ENCODE measurements around the gene ELF4.

- TF ChIP-seq CTCF (IDR thresholded peaks at IDR 0.05) (no peak), POLR2AphosphoS5 (IDR thresholded peaks at IDR 0.05) (no peak), POLR2A (IDR thresholded peaks at IDR 0.05) (no peak)
Measured at GRCh38 chrX:130030826-130031225, 79.5 kb downstream of the ELF4 start.

Data from prostate gland (tissue), 2 donors.